ENCODE data around the gene ST8SIA1.

The ST8SIA1 gene

DNA sequence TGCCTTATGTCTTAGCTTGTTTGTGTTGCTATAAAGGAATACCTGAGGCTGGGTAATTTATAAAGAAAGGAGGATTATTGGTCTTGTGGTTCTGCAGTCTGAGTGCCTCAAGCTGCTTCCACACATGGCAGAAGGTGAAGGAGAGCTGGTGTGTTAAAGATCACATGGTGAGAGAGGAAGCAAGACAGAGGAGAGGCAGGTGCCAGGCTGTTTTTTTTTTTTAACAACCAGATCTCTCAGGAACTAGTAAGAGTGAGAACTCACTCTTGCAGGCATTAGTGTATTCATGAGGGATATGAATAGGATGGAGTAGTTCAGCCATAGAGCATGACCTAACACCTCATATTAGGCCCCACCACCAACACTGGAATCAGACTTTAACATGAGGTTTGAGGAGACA, 165.1 kb downstream of the ST8SIA1 start:
- Histone ChIP-seq H3K27me3 (ENCODE audit: insufficient read depth, poor library complexity, severe bottlenecking) (no peaks in the 10 kb centered on the region), H3K4me3 (replicated peaks; ENCODE audit: insufficient read depth, low read length) (no peak overlapping the region), H3K27ac (replicated peaks) (no peak overlapping the region)
- no peak for DNase-seq (ENCODE audit: low read depth in 1 of 2, low spot score in 1 of 2)
- TF ChIP-seq, protein P1, sequence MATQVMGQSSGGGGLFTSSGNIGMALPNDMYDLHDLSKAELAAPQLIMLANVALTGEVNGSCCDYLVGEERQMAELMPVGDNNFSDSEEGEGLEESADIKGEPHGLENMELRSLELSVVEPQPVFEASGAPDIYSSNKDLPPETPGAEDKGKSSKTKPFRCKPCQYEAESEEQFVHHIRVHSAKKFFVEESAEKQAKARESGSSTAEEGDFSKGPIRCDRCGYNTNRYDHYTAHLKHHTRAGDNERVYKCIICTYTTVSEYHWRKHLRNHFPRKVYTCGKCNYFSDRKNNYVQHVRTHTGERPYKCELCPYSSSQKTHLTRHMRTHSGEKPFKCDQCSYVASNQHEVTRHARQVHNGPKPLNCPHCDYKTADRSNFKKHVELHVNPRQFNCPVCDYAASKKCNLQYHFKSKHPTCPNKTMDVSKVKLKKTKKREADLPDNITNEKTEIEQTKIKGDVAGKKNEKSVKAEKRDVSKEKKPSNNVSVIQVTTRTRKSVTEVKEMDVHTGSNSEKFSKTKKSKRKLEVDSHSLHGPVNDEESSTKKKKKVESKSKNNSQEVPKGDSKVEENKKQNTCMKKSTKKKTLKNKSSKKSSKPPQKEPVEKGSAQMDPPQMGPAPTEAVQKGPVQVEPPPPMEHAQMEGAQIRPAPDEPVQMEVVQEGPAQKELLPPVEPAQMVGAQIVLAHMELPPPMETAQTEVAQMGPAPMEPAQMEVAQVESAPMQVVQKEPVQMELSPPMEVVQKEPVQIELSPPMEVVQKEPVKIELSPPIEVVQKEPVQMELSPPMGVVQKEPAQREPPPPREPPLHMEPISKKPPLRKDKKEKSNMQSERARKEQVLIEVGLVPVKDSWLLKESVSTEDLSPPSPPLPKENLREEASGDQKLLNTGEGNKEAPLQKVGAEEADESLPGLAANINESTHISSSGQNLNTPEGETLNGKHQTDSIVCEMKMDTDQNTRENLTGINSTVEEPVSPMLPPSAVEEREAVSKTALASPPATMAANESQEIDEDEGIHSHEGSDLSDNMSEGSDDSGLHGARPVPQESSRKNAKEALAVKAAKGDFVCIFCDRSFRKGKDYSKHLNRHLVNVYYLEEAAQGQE (IDR thresholded peaks at IDR 0.05; ENCODE audit: insufficient replicate concordance, low read depth): no peak
- TF ChIP-seq, protein P2, sequence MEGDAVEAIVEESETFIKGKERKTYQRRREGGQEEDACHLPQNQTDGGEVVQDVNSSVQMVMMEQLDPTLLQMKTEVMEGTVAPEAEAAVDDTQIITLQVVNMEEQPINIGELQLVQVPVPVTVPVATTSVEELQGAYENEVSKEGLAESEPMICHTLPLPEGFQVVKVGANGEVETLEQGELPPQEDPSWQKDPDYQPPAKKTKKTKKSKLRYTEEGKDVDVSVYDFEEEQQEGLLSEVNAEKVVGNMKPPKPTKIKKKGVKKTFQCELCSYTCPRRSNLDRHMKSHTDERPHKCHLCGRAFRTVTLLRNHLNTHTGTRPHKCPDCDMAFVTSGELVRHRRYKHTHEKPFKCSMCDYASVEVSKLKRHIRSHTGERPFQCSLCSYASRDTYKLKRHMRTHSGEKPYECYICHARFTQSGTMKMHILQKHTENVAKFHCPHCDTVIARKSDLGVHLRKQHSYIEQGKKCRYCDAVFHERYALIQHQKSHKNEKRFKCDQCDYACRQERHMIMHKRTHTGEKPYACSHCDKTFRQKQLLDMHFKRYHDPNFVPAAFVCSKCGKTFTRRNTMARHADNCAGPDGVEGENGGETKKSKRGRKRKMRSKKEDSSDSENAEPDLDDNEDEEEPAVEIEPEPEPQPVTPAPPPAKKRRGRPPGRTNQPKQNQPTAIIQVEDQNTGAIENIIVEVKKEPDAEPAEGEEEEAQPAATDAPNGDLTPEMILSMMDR (IDR thresholded peaks at IDR 0.05; ENCODE audit: insufficient read depth, low read length): no peak
- TF ChIP-seq SPI1 (IDR thresholded peaks at IDR 0.05; ENCODE audit: borderline replicate concordance, low read depth): no peak
- no peak for TF ChIP-seq POLR2AphosphoS5 (IDR thresholded peaks at IDR 0.05; ENCODE audit: low read depth)
- no peak for TF ChIP-seq GABPA (IDR thresholded peaks at IDR 0.05; ENCODE audit: low read depth)

DNA sequence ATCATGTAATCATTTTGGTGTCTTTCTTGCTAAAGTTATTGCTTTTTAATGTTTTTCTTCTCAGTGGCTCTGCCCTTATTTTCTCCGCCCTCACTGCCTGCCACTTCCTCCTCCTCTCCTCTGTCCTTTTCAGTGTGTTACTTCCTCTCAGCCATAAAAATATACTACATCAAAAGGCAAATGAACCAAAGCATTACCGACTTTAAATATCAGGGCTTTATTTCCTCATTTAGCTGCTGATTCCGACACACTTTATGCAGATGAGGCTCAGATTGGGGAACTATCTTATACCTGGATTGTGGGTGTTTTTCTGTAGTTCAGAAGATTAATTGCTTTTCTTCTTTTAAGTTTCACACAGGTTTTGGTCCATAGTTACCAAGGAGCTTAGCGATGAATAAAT, 170.4 kb downstream of the ST8SIA1 start:
- peak in 1 of 2 experiments; percentile 41 for DNase-seq (ENCODE audit: low read depth in 1 of 2, low spot score in 1 of 2)
- H3K27ac ChIP-seq (replicated peaks): 0 out of 2 replicates have a peak overlapping the region, but pooled peaks have one; percentile 2
- TF ChIP-seq, protein P2 (IDR thresholded peaks at IDR 0.05; ENCODE audit: insufficient read depth, low read length): no peak
- TF ChIP-seq SPI1 (IDR thresholded peaks at IDR 0.05; ENCODE audit: borderline replicate concordance, low read depth): peak; percentile 91; the same call in 1 of the 2 replicates
- no peak overlapping the region for H3K4me3 ChIP-seq (replicated peaks; ENCODE audit: insufficient read depth, low read length)
- H3K27me3 ChIP-seq (ENCODE audit: insufficient read depth, poor library complexity, severe bottlenecking): no peaks in the 10 kb centered on the region

DNA sequence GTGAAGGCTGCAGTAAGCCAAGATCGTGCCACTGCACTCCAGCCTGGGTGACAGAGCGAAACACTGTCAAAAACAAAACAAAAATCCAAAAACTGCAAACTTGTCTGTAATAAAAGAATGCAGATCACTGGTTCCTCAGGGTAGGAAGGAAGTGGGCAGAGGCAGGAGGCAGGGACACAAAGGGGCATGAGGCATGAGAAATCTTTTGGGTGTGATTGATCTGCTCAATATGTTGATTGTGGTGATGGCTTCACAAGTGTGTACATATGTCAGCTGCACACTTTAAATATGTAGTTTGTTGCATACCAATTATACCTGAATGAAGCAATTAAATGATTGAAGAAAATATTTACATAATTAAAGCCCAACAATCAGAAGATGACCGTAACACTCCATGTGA, 170.9 kb downstream of the ST8SIA1 start:
- TF ChIP-seq POLR2AphosphoS5 (IDR thresholded peaks at IDR 0.05; ENCODE audit: low read depth) (no peak), SPI1 (IDR thresholded peaks at IDR 0.05; ENCODE audit: borderline replicate concordance, low read depth) (no peak), GABPA (IDR thresholded peaks at IDR 0.05; ENCODE audit: low read depth) (no peak)
- TF ChIP-seq, protein P2 (IDR thresholded peaks at IDR 0.05; ENCODE audit: insufficient read depth, low read length): no peak
- TF ChIP-seq, protein P1 (IDR thresholded peaks at IDR 0.05; ENCODE audit: insufficient replicate concordance, low read depth): no peak
- H3K4me3 ChIP-seq (replicated peaks; ENCODE audit: insufficient read depth, low read length): no peak overlapping the region
- 0 out of 2 replicates have a peak overlapping the region, but pooled peaks have one; percentile 2 for H3K27ac ChIP-seq (replicated peaks)
- no peaks in the 10 kb centered on the region for H3K27me3 ChIP-seq (ENCODE audit: insufficient read depth, poor library complexity, severe bottlenecking)
- no peak for DNase-seq (ENCODE audit: low read depth in 1 of 2, low spot score in 1 of 2)

DNA sequence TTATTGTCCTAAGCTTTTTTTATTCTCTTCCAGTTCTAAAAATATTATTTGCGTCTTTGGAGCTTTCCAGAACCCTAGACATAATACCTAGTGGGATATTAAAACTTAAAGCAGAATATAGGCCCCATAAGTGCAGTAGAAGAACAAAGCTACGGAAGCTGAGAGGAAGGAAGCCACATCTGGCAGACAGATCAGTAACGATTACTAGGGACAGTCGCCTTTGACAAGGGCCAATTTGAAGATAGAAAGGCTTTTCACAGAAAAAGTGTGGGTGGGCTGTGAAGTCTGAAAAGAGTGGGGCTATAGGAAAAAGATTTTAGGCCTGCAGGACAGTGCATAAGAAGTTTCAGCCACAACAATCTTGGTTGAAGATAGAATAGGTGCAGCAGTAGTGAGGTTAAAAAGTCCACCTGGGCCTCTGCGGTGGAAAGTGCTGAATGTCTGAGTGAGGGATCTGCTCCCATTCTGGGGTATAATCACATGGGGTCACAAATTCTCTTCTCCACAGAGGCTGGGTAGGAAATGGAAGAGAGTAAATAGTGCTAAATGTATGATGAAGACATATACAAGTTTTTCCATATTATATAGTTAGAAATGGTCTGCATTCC, 174.0 kb downstream of the ST8SIA1 start:
- H3K27me3 ChIP-seq (ENCODE audit: insufficient read depth, poor library complexity, severe bottlenecking): no peaks in the 10 kb centered on the region
- TF ChIP-seq POLR2AphosphoS5 (IDR thresholded peaks at IDR 0.05; ENCODE audit: low read depth): no peak
- no peak for TF ChIP-seq GABPA (IDR thresholded peaks at IDR 0.05; ENCODE audit: low read depth)
- TF ChIP-seq, protein P2 (IDR thresholded peaks at IDR 0.05; ENCODE audit: insufficient read depth, low read length): no peak
- TF ChIP-seq, protein P1 (IDR thresholded peaks at IDR 0.05; ENCODE audit: insufficient replicate concordance, low read depth): no peak
- no peak for TF ChIP-seq SPI1 (IDR thresholded peaks at IDR 0.05; ENCODE audit: borderline replicate concordance, low read depth)
- H3K27ac ChIP-seq (replicated peaks): no peak overlapping the region
- no peak overlapping the region for H3K4me3 ChIP-seq (replicated peaks; ENCODE audit: insufficient read depth, low read length)
- no peak for DNase-seq (ENCODE audit: low read depth in 1 of 2, low spot score in 1 of 2)

All from HL-60 (cell line).